Spinal cord (tissue), 10 donors: ENCODE results near the gene GH2. TPM values are rescaled to one million over a fixed set of nuclear protein-coding genes. Genes with fewer than 3 reads are reported as not detected.
A peak's percentile ranks its signal among the peaks of the same experiment; 100 is the strongest.
"Not testable (repeated sequence)": the region's sequence is repeated elsewhere in the genome, so short reads cannot be mapped to it uniquely, and the experiment has no call there.

Experiments
- DNase-seq, 6 donors: peaks; one replicate each; pipeline versions ENCODE4 v3.0.0 to v3.0.0-alpha.2; 2013 to 2015; ENCODE audit warnings: low spot score in 6 of 6, low read depth in 4 of 6
- H3K27ac ChIP-seq: one replicate; pipeline ENCODE4 v1.5.1; 2013; ENCODE audit warnings: low read depth, low read length, control low read depth
- H3K27me3 ChIP-seq: one replicate; pipeline ENCODE4 v1.6.1; 2013; ENCODE audit warnings: low read length; ENCODE audit not compliant: control insufficient read depth, insufficient read depth
- H3K36me3 ChIP-seq: one replicate; pipeline ENCODE4 v1.6.1; 2013; ENCODE audit warnings: low read length; ENCODE audit not compliant: control insufficient read depth, insufficient read depth
- H3K4me1 ChIP-seq: one replicate; pipeline ENCODE4 v1.6.1; 2013; ENCODE audit warnings: low read length; ENCODE audit not compliant: control insufficient read depth, insufficient read depth
- H3K4me3 ChIP-seq: one replicate; pipeline ENCODE4 v1.5.1; 2013; ENCODE audit warnings: low read depth, low read length, control low read depth
- H3K9me3 ChIP-seq: one replicate; pipeline ENCODE4 v1.6.1; 2013; ENCODE audit warnings: low read length; ENCODE audit not compliant: control insufficient read depth, insufficient read depth
- WGBS: methylation state at CpG from one replicate; pipeline ENCODE4 v1.1.5; 2013; ENCODE audit warnings: missing lambda C conversion rate; ENCODE audit not compliant: insufficient coverage; 5-methylcytosine and 5-hydroxymethylcytosine counted together
- polyA plus RNA-seq, 2 donors: library from polyadenylated mRNA; unstranded; fragments of 120-200 nt; gene quantifications; one replicate each; pipeline ENCODE4 v1.2.1, GENCODE V29; 2013; ENCODE audit not compliant: insufficient read length in 2 of 2
- total RNA-seq, 2 donors: library from RNA; depleted of rRNA in 1 of 2; stranded (reverse); fragments of 120-200 nt in 1 of 2; fragments of >200 nt in 1 of 2; gene quantifications; one replicate each; pipeline versions ENCODE4 v1.2.3 to v1.2.4, GENCODE V29; 2013 to 2014
- donor health status: healthy.

The GH2 gene
- total and polyA plus RNA-seq, 4 donors, result 0.44 TPM; not detected in 3

DNA sequence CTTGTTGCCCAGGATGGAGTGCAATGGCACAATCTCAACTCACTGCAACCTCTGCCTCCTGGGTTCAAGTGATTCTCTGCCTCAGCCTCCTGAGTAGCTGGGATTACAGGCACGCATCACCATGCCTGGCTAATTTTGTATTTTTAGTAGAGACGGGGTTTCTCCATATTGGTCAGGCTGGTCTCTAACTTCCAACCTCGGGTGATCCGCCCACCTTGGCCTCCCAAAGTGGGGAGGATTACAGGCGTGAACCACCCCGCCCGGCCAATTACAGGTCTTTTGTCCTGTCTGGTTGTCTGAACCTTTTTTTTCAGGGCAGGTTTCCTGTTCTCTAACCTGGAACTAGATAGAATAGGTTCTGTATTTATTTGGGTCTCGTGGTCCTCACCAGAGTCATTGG lies 25.3 kb downstream of the GH2 start:
- not testable (repeated sequence) for H3K36me3 ChIP-seq, H3K27me3 ChIP-seq, H3K4me1 ChIP-seq, DNase-seq, H3K4me3 ChIP-seq, H3K9me3 ChIP-seq, H3K27ac ChIP-seq
- 92% methylated on average over 6 of the region's 8 CpGs for WGBS

- Histone ChIP-seq H3K4me3 (no peak overlapping the region), H3K27me3 (no peaks in the 10 kb centered on the region), H3K4me1 (no peaks in the 10 kb centered on the region), H3K9me3 (no peaks in the 10 kb centered on the region), H3K27ac (no peak overlapping the region), H3K36me3 (no peaks in the 10 kb centered on the region)
- DNase-seq, result no peak
- 90% methylated on average over 8 of the region's 8 CpGs for WGBS
Observed at GRCh38 chr17:63855185-63855584, 26.6 kb downstream of the GH2 start.

- H3K27ac ChIP-seq, result no peak overlapping the region
- peaks cover under 1% of the 10 kb centered on the region for H3K4me1 ChIP-seq
- H3K36me3 ChIP-seq, result no peaks in the 10 kb centered on the region
- no peaks in the 10 kb centered on the region for H3K9me3 ChIP-seq
- no peak overlapping the region for H3K4me3 ChIP-seq
- WGBS, result 89% methylated on average over 4 of the region's 5 CpGs
- no peak for DNase-seq
- H3K27me3 ChIP-seq, result no peaks in the 10 kb centered on the region
Observed at GRCh38 chr17:63854709-63855108, 27.0 kb downstream of the GH2 start.

- no peak overlapping the region for H3K27ac ChIP-seq
- DNase-seq, result no peak
- no peaks in the 10 kb centered on the region for H3K27me3 ChIP-seq
- H3K36me3 ChIP-seq, result no peaks in the 10 kb centered on the region
- H3K4me1 ChIP-seq, result peaks cover 14% of the 10 kb centered on the region
- no peaks in the 10 kb centered on the region for H3K9me3 ChIP-seq
- no CpG with 5 or more reads among the region's 2 CpGs for WGBS
- H3K4me3 ChIP-seq, result no peak overlapping the region
Observed at GRCh38 chr17:63853260-63853659, 28.5 kb downstream of the GH2 start.

DNA sequence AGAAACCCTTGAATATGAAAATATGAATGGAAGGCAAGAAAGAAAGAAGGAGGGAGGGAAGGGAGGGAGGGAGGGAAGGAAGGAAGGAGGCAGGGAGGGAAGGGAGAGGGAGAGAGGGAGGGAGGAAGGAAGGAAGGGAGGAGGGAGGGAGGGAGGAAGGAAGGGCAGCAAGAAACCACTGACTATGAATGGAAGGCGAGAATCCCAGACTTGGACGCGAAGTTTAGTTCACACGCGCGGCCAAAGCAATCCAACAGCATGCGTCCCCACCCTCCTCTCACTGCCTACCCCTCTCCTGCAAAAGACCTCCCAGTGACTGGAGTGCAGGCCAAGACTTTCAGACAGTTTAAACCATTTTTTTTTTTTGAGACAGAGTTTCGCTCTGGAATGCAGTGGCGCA lies 31.3 kb downstream of the GH2 start:
- Histone ChIP-seq H3K36me3 (no peaks in the 10 kb centered on the region), H3K4me1 (peaks cover 14% of the 10 kb centered on the region), H3K9me3 (peaks cover 3% of the 10 kb centered on the region), H3K27me3 (no peaks in the 10 kb centered on the region), H3K4me3 (no peak overlapping the region), H3K27ac (no peak overlapping the region)
- WGBS, result 83% methylated on average over 7 of the region's 9 CpGs
- no peak for DNase-seq

- Histone ChIP-seq H3K27me3 (no peaks in the 10 kb centered on the region), H3K27ac (no peak overlapping the region), H3K4me3 (peak overlapping the region; percentile 37), H3K36me3 (no peaks in the 10 kb centered on the region), H3K4me1 (peaks cover 14% of the 10 kb centered on the region), H3K9me3 (peaks cover 3% of the 10 kb centered on the region)
- WGBS, result 14% methylated on average over 82 of the region's 82 CpGs
- DNase-seq, result peak; percentile 76 to 96 (median 78)
Observed at GRCh38 chr17:63848834-63849689, 32.7 kb downstream of the GH2 start.

GRCh38 chr17:63847525-63848249 lies 34.1 kb downstream of the GH2 start:
- no peaks in the 10 kb centered on the region for H3K27me3 ChIP-seq
- H3K27ac ChIP-seq, result no peak overlapping the region
- H3K9me3 ChIP-seq, result peaks cover 3% of the 10 kb centered on the region
- DNase-seq, result no peak
- WGBS, result 50% methylated on average over 2 of the region's 3 CpGs
- H3K4me1 ChIP-seq, result peaks cover 22% of the 10 kb centered on the region
- no peak overlapping the region for H3K4me3 ChIP-seq
- H3K36me3 ChIP-seq, result no peaks in the 10 kb centered on the region

- Histone ChIP-seq H3K27me3 (no peaks in the 10 kb centered on the region), H3K36me3 (peaks cover 4% of the 10 kb centered on the region), H3K4me3 (no peak overlapping the region), H3K4me1 (peaks cover 38% of the 10 kb centered on the region), H3K27ac (no peak overlapping the region), H3K9me3 (peaks cover 3% of the 10 kb centered on the region)
- DNase-seq, result no peak
- WGBS, result no CpG with 5 or more reads among the region's 1 CpG
Observed at GRCh38 chr17:63845509-63845908, 36.2 kb downstream of the GH2 start.

DNA sequence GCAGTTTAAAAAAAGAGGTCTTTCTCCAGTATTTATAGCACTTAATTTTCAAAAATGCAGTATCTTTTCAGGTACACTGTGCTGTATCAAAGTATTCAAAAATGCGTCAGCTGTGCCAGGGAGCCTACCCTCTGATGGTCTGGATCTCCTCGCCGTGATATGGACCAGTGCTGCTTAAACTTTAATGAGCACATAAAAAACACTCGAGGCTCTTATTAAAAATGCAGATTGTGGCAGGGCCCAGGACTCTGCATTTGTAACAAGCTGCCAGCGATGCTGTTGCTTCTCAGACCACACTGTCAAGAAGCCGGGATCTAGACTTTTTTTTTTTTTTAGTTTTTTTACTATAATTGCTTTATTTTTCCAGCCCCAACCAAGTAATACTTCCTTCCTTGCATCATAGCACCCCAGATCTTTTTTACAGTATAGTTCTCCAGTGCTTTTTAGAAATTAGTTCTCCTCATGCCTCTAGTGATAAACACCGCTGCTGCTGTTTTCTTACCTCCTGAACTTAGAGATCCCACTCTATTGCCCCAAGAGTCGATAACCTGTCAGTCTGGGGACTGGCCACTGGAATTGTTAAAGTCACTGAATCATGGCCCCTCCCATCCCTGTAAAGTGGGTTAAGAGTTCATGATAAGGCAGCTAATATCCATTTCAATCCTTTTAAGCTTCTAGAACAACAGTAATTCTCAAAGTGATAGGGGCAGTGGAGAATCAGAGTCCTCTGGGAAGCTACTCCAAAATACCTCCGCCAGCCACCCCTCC lies 37.6 kb downstream of the GH2 start:
- Histone ChIP-seq H3K4me3 (no peak overlapping the region), H3K27ac (peak overlapping the region; percentile 89), H3K4me1 (peaks cover 46% of the 10 kb centered on the region), H3K36me3 (peaks cover 4% of the 10 kb centered on the region), H3K9me3 (peaks cover 3% of the 10 kb centered on the region), H3K27me3 (no peaks in the 10 kb centered on the region)
- WGBS, result 89% methylated on average over 5 of the region's 9 CpGs
- no peak for DNase-seq
